LNCAP (cell line): ENCODE measurements around the gene KAZN.

Source experiments
- TF ChIP-seq, protein P1 (sequence below): fragments of 450-650 bp; IDR thresholded peaks from 2 replicates; pipeline ENCODE4 v1.5.1; 2017; ENCODE audit warnings: mild to moderate bottlenecking

KAZN gene

DNA sequence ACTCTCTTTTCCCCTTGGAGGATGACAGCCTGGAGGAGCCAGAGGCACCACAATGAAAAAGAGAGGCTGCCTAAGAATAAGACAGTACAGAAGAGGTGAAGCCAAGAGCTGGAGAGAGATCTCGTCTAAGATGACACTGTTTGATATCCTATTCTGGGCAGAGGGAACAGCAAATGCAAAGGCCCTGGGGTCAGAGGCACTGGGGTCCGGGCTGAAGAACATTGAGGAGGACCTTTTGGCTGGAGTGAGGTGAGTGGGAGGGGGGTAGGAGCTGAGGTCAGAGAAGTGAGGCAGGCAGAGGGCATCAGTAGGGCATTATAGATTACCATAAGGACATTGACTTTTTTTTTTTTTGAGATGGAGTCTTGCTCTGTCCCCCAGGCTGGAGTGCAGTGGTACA lies 535.8 kb downstream of the KAZN start:
- TF ChIP-seq, protein P1, sequence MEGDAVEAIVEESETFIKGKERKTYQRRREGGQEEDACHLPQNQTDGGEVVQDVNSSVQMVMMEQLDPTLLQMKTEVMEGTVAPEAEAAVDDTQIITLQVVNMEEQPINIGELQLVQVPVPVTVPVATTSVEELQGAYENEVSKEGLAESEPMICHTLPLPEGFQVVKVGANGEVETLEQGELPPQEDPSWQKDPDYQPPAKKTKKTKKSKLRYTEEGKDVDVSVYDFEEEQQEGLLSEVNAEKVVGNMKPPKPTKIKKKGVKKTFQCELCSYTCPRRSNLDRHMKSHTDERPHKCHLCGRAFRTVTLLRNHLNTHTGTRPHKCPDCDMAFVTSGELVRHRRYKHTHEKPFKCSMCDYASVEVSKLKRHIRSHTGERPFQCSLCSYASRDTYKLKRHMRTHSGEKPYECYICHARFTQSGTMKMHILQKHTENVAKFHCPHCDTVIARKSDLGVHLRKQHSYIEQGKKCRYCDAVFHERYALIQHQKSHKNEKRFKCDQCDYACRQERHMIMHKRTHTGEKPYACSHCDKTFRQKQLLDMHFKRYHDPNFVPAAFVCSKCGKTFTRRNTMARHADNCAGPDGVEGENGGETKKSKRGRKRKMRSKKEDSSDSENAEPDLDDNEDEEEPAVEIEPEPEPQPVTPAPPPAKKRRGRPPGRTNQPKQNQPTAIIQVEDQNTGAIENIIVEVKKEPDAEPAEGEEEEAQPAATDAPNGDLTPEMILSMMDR = no peak

DNA sequence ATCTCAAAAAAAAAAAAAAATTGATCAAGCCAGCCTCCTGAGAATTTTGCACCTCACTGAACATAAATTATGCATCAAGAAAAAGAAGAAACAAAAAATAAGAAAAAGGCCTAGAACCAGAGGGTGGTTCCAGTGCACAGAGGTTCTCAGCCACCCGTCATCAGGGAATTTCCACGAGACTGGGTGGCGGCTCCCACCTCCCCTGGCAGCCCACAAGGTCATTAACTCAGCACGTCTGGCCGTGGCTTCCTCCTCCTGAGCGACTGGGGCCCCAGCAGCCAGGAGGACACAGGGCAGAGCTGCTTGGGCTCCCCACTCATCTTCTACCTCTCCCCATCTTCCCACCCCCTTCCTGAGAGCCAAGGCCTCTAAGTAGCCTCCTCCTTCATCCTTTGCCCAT lies 539.3 kb downstream of the KAZN start:
- TF ChIP-seq, protein P1 = no peak

DNA sequence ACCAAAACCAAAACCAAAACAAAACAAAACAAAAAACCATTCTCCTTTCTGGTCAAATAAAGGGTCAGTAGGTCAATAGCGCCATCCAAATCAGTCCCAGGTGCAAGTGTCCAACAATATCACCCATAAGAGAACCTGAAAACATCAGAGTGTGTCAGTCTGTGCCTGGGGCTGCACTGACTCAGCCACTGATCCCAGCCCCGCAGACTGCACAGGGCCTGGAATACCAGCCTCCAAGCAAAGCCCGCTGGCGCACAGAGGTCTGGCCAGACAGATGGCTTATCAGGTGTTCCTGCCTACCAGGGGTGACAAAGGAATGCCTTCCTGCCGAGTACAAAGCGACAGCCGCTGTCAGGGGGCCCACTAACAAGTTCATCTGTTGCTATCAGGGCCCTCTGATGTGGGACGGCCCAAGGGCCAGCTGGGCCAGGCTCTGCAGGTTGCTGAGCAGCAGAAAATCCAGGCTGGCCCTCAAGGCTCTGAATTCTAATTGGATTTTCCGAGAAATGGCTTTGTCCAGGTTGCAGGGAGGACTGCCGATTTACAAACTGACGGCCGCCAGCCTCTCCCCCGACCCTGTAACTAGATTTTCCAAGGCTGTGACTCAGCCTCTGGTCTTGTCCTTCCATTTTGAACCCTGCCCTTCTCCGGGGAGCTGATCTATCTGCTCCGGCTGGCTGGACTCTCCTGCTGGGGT lies 541.3 kb downstream of the KAZN start:
- TF ChIP-seq, protein P1 = no peak

DNA sequence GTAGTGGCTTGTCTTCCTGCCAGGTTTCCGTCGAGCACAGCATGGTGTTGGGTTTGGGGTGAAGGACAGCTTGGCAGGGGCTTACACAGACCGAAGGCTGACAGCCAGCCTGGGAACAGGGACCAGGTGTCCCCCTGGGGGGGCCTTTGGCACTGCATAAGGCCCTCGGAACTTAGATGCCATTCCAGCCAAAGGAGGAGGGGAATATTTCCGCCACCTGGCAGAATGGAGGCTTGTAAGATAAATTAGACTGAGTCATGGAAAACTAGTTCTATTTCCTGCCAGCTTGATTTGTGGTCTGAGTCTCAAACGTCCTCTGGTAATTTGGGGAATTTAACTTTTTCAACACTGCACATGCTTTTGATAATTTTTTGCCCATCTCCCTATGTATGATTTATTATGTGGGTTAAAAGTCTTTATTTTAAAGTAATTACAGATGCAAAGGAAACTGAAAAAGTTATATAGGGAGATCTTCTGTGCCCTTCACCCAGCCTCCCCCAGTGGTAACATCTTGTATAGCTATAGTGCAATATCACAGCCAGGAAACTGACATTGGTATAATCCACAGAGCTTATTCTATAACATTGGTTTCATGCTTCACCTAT lies 543.6 kb downstream of the KAZN start:
- TF ChIP-seq, protein P1 = no peak

DNA sequence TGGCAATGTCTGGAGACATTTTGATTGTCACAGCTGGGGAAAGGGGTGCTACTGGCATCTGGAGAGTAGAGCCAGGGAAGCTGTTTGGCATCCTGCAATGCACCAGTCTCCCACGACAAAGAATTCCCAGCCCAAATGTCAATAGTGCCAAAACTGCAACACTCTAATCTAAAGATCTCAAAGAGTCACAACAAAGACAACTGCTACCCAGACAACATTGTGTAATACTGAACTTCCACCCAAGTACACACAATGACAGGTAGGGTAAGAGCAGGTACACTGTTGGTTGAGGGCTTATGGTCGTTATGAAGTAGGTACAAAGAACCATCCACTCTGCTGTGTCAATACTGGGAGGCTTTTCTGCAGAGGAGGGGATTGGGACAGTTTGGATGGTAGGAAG lies 546.8 kb downstream of the KAZN start:
- TF ChIP-seq, protein P1 = no peak

DNA sequence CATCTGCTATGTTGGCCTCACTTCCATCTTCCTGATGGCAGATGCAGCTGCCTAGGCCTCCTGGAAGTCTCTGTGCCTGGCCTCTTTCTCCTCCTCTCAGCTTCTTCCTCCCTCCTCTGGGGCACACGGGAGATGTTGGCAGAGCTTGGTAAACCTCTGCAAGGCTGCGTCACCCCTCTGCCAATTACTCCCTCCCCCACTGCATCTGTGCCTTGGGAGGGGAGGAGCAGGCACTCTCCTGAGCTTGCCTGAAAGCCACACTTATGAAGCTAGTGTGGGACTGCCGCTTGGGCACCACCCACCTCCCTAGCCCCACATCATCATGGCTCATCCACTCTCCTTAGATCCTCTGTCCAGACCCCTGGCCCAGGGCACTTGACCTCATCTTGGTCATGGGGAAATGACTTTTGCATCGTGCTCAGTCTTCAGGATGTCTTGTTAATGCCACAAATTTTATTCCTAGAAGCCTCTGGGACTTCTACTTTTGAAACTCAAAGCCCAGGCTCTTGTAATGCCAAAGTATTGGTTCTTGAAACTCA lies 547.7 kb downstream of the KAZN start:
- TF ChIP-seq, protein P1 = no peak

DNA sequence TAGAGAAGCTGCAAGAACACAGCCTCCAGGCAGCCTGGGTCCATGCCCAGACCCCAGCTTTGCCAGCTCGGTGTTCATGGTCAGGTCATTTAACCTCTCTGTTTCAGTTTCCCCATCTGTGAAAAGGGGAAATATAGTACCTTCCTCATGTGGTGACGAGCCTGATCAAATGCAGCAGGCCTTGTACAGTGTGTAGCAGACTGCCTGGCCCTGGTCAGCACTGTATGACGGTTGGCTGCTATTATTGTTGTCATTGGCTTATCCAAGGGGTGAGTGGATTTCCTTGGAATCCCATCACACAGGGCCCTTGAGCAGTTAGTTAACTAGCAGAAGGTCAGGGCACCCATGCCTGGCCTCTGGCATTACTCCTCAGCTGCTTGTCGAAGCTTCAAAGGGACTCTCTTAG lies 548.5 kb downstream of the KAZN start:
- TF ChIP-seq, protein P1 = no peak
